Activated T-helper 1 cell treated with anti-CD3 and anti-CD28 coated beads, Interleukin-12 subunit alpha, Interleukin-12 subunit beta, Interleukin-2, Interleukin-4 antibody, amounts not matched to agents 30 ng/mL and 10 ng/mL and 1 ng/mL, durations not matched to agents 14 hours and 24 hours and 36 hours (primary cell): ENCODE measurements around the gene MRAP. TPM values are rescaled to one million over a fixed set of nuclear protein-coding genes. Genes with fewer than 3 reads are reported as not detected.
A peak's percentile ranks its signal among the peaks of the same experiment; 100 is the strongest.
"Not testable (repeated sequence)": the region's sequence is repeated elsewhere in the genome, so short reads cannot be mapped to it uniquely, and the experiment has no call there.

Experiments
- DNase-seq: peaks from one replicate; pipeline ENCODE4 v3.0.0; 2021; ENCODE audit warnings: low spot score
- H3K27ac Mint-ChIP-seq: one replicate; pipeline ENCODE4 v1.8.0; 2021; ENCODE audit warnings: mild to moderate bottlenecking, mixed read lengths
- H3K27me3 Mint-ChIP-seq: one replicate; pipeline ENCODE4 v1.8.0; 2022; ENCODE audit warnings: mild to moderate bottlenecking, moderate library complexity, mixed read lengths; ENCODE audit not compliant: insufficient read depth
- H3K36me3 Mint-ChIP-seq: one replicate; pipeline ENCODE4 v1.8.0; 2021; ENCODE audit warnings: low read depth, mixed read lengths
- H3K4me1 Mint-ChIP-seq: one replicate; pipeline ENCODE4 v1.8.0; 2021; ENCODE audit warnings: low read depth, mixed read lengths
- H3K4me3 Mint-ChIP-seq: one replicate; pipeline ENCODE4 v1.8.0; 2021; ENCODE audit warnings: mild to moderate bottlenecking, moderate library complexity, mixed read lengths
- H3K9me3 Mint-ChIP-seq: one replicate; pipeline ENCODE4 v1.8.0; 2021; ENCODE audit warnings: mixed read lengths
- intact Hi-C: fragments of 100-400 bp; cut with micrococcal nuclease; formaldehyde crosslinking; loops from one replicate; pipeline ENCODE4 v1.15.1; 2024
- total RNA-seq: library from RNA; stranded (reverse); gene quantifications from 2 replicates; pipeline ENCODE4 v1.2.3, GENCODE V29; 2022

MRAP gene
- total RNA-seq, 1 donor from 2014 or later, result not detected

DNA sequence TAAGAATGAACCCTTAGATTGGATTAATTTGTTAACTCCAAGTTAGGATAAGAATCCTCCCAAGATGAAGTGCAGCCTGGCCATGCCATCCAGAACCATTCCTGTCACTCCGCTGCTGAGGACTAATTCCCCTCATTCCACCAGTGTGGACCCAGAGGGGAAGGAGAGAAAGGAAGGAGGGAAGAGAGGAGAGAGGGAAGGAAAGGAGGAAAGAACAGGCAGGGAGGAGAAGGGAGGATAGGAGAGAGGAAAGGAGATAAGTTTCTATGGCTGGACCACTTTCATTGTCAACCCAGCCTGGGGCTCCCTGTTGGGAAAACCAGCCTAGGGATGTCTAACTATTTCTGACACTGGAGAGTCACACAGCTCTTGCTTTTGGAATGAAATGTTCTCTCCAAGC, 4.7 kb downstream of the MRAP start:
- intact Hi-C loops, result no loop called here
- no peaks in the 10 kb centered on the region for H3K9me3 Mint-ChIP-seq
- no peak for DNase-seq
- H3K4me1 Mint-ChIP-seq, result no peaks in the 10 kb centered on the region
- no peaks in the 10 kb centered on the region for H3K27me3 Mint-ChIP-seq
- H3K4me3 Mint-ChIP-seq, result no peak overlapping the region
- no peak overlapping the region for H3K27ac Mint-ChIP-seq
- peaks cover 12% of the 10 kb centered on the region for H3K36me3 Mint-ChIP-seq

DNA sequence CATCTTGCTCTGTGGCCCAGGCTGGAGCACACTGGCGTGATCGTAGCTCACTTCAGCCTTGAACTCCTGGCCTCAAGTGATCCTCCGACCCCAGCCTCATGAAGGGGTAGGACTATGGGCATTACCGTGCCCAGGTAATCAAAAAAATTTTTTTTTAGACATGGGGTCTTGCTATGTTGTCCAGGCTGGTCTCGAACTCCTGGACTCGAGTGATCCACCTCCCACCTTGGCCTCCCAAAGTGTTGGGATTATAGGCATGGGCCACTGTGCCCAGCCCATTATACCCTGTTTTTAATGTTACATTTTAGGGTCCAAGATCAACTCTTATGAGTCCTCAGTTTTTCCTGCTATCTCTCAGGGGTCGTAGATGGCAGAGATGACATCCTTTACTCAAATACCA, 6.3 kb downstream of the MRAP start:
- H3K27me3 Mint-ChIP-seq, result no peaks in the 10 kb centered on the region
- H3K4me1 Mint-ChIP-seq, result no peaks in the 10 kb centered on the region
- intact Hi-C loops, result no loop called here
- H3K4me3 Mint-ChIP-seq, result no peak overlapping the region
- H3K36me3 Mint-ChIP-seq, result peaks cover 12% of the 10 kb centered on the region
- H3K9me3 Mint-ChIP-seq, result no peaks in the 10 kb centered on the region
- H3K27ac Mint-ChIP-seq, result no peak overlapping the region
- no peak for DNase-seq

DNA sequence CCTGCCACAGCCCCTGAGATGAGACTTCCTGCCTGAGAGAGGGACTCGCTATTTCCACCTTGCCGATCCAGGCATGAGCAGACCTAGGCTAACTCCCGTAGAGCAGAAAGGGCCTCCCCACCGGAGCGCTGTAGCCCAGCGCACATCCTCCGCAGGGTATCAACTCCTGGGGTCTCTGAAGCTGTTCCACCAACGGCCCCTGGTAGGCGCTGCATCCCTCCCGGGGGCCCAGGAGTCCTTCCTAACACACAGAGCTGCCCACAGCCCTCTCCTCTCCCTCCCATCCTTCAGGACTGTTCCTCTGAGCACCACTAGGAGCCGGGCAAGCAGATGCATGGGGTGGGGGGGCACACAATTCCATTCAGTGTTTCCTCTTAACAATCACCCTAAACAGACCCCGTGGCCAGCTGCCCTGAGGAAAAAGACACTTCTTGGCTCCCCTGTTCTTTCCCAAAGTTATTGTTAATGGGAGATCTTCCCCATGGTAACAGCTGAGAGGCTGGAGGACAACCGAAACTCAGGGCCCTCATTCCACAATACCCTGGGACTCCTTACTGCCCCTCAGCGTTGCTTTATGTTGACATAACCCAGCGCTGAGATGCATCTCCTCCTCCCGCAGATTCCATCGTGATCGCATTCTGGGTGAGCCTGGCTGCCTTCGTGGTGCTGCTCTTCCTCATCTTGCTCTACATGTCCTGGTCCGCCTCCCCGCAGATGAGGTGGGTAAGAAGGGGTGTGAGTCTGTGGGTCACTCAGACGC, 7.5 kb downstream of the MRAP start:
- no peak for DNase-seq
- peak overlapping the region; percentile 18 for H3K27ac Mint-ChIP-seq
- H3K36me3 Mint-ChIP-seq, result peaks cover 16% of the 10 kb centered on the region

GRCh38 chr21:32307706-32308105, 9.1 kb downstream of the MRAP start:
- Mint-ChIP-seq H3K4me3 (no peak overlapping the region), H3K27ac (no peak overlapping the region), H3K4me1 (peaks cover 8% of the 10 kb centered on the region), H3K27me3 (no peaks in the 10 kb centered on the region), H3K36me3 (peaks cover 23% of the 10 kb centered on the region), H3K9me3 (no peaks in the 10 kb centered on the region)
- intact Hi-C loops, result no loop called here
- DNase-seq, result no peak

More for the DNA sequence above, 7.5 kb downstream of the MRAP start:
- H3K27me3 Mint-ChIP-seq, result no peaks in the 10 kb centered on the region
- H3K4me3 Mint-ChIP-seq, result no peak overlapping the region
- H3K9me3 Mint-ChIP-seq, result no peaks in the 10 kb centered on the region
- intact Hi-C loops, result no loop called here
- peaks cover 6% of the 10 kb centered on the region for H3K4me1 Mint-ChIP-seq

GRCh38 chr21:32308696-32309095, 10.0 kb downstream of the MRAP start:
- peaks cover 8% of the 10 kb centered on the region for H3K4me1 Mint-ChIP-seq
- no peak overlapping the region for H3K4me3 Mint-ChIP-seq
- H3K27ac Mint-ChIP-seq, result no peak overlapping the region
- H3K36me3 Mint-ChIP-seq, result peaks cover 24% of the 10 kb centered on the region
- H3K27me3 Mint-ChIP-seq, result no peaks in the 10 kb centered on the region
- DNase-seq, result no peak
- intact Hi-C loops, result no loop called here
- H3K9me3 Mint-ChIP-seq, result no peaks in the 10 kb centered on the region

DNA sequence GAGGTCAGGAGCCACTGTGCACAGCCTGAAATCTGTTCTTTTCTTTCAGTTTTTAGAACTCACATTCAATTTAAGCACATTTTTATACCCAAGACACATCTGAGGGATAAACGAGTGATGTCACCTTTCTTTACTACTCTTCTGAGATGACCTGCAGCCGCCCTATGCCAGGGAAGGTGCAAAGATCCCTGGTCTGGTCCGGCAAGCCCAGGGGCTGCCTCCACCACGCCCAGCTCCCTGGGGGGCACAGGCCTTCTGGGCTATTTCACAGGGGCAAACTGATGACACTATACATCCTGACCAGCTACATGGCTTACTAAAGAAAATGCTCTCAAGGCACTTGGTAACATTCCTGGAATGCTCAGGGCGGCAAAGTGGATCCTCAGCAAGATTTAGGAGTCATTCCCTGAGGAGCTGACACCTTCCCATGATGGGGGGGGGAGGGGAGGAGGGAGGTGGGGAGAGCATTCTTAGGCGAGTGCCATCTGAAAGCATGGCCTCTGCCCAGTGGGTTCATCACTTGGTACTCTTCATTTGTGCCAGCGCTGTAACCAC, 11.3 kb downstream of the MRAP start:
- H3K27me3 Mint-ChIP-seq, result no peaks in the 10 kb centered on the region
- intact Hi-C loops, result no loop called here
- no peaks in the 10 kb centered on the region for H3K9me3 Mint-ChIP-seq
- H3K4me1 Mint-ChIP-seq, result peaks cover 8% of the 10 kb centered on the region
- H3K27ac Mint-ChIP-seq, result no peak overlapping the region
- peaks cover 29% of the 10 kb centered on the region for H3K36me3 Mint-ChIP-seq
- DNase-seq, result no peak
- no peak overlapping the region for H3K4me3 Mint-ChIP-seq

GRCh38 chr21:32310976-32311375, 12.3 kb downstream of the MRAP start:
- not testable (repeated sequence) for DNase-seq, H3K4me3 Mint-ChIP-seq, H3K27ac Mint-ChIP-seq

GRCh38 chr21:32311621-32312020, 13.0 kb downstream of the MRAP start:
- Mint-ChIP-seq H3K4me1 (peaks cover 8% of the 10 kb centered on the region), H3K27me3 (no peaks in the 10 kb centered on the region), H3K4me3 (no peak overlapping the region), H3K27ac (no peak overlapping the region), H3K36me3 (peaks cover 22% of the 10 kb centered on the region), H3K9me3 (no peaks in the 10 kb centered on the region)
- intact Hi-C loops, result no loop called here
- no peak for DNase-seq

More at GRCh38 chr21:32310976-32311375, 12.3 kb downstream of the MRAP start:
- H3K4me1 Mint-ChIP-seq, intact Hi-C loops, H3K9me3 Mint-ChIP-seq, H3K27me3 Mint-ChIP-seq: not testable (repeated sequence)
- H3K36me3 Mint-ChIP-seq, result peaks cover 26% of the 10 kb centered on the region

DNA sequence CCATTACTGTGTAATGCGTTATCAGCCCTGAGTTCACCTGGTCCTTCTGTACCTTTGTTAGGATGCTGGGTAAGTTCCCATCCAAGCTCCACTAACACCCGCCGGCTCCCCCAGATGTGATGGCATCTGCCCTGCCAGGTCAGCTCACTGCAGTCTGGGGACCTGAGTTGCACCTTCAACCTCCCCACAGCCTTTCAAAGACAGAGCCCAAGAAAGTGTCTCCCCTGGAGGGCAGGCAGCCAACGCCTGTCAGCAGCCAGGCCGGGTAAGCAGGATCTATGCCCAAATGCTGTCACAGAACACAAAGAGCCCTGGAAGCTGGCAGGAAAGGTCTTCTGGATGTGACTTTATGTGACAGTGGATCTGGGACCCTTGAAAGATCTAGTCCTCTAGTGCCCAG, 13.7 kb downstream of the MRAP start:
- H3K27ac Mint-ChIP-seq, result no peak overlapping the region
- intact Hi-C loops, result no loop called here
- H3K9me3 Mint-ChIP-seq, result no peaks in the 10 kb centered on the region
- DNase-seq, result no peak
- H3K4me3 Mint-ChIP-seq, result no peak overlapping the region
- H3K27me3 Mint-ChIP-seq, result no peaks in the 10 kb centered on the region
- H3K36me3 Mint-ChIP-seq, result peaks cover 19% of the 10 kb centered on the region
- H3K4me1 Mint-ChIP-seq, result peaks cover 8% of the 10 kb centered on the region

- H3K4me3 Mint-ChIP-seq, result no peak overlapping the region
- no peaks in the 10 kb centered on the region for H3K9me3 Mint-ChIP-seq
- peaks cover 19% of the 10 kb centered on the region for H3K36me3 Mint-ChIP-seq
- no peak overlapping the region for H3K27ac Mint-ChIP-seq
- peaks cover 8% of the 10 kb centered on the region for H3K4me1 Mint-ChIP-seq
- intact Hi-C loops, result no loop called here
- H3K27me3 Mint-ChIP-seq, result no peaks in the 10 kb centered on the region
- DNase-seq, result no peak
These were observed 14.3 kb downstream of the MRAP start for GRCh38 chr21:32312976-32313375.

DNA sequence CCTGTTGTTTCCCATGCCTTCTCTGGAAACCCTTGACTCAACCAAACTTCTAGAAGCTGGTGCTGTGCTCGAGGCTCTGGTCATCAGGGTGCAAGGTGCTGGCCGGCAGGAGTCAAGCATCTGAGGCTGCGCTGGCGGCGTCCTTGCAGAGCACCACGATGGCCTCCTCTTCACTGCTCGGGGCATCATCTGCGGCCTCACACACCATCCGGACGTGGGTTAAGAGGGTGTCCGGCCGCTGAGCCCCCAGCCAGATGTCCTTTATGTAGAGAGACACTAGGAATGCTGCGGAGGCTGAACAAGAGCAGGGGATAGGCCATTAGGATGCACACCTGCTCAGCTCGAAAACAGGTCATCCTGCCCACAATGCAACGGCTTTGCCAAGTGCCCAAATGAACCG, 16.2 kb downstream of the MRAP start:
- H3K4me1 Mint-ChIP-seq, result peaks cover 8% of the 10 kb centered on the region

GRCh38 chr21:32315511-32316281, 17.0 kb downstream of the MRAP start:
- DNase-seq, result no peak
- Mint-ChIP-seq H3K4me3 (no peak overlapping the region), H3K27ac (no peak overlapping the region), H3K9me3 (no peaks in the 10 kb centered on the region), H3K27me3 (no peaks in the 10 kb centered on the region), H3K4me1 (peaks cover 8% of the 10 kb centered on the region), H3K36me3 (peaks cover 41% of the 10 kb centered on the region)
- intact Hi-C loops, result no loop called here

More for the DNA sequence above, 16.2 kb downstream of the MRAP start:
- Mint-ChIP-seq H3K36me3 (peaks cover 34% of the 10 kb centered on the region), H3K9me3 (no peaks in the 10 kb centered on the region), H3K4me3 (no peak overlapping the region), H3K27ac (no peak overlapping the region), H3K27me3 (no peaks in the 10 kb centered on the region)
- intact Hi-C loops, result no loop called here
- no peak for DNase-seq
